Measurements from ENCODE around the gene B4GALT5.

B4GALT5 gene

DNA sequence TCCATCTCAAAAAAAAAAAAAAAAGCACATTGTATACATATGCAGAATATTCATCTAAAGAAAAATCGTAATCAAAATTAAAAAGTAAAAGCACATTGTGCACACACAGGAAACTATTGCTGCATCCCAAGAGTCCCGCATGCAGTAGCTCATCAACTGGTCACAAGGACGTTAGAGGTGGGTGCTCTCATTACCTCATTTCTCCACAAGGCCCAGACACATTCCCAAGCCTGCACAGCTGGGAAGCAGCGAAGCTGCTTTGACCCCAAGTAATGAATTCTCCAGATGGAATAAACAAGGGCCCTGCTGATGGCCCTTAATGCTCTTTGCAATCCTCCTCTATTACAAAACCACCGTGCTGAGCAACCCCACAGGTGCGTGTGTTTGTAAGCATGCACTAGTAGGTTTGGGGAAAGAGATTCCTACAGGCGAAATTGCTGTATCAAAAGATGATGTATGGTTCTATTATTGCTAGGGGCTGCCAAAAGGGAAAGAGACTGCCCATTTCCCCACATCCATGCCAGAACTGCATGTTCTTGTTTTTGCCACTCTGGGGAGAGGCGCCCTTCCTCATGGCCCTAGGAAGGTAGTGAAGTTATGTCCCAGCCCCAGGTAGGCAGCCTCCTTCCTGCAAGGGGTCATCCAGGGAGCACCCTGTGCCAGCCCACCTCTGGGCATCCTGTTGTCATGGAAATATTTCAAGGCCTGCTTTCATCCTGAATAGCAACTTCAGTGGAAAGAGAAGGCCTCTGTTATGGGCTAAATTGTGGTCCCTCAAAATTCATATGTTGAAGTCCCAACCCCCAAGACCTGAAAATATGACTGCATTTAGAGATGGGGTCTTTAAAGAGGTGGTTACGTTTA lies 111.1 kb downstream of the B4GALT5 start:
- DNase-seq (ENCODE audit: low spot score) = no peak
- TF ChIP-seq, protein P1, sequence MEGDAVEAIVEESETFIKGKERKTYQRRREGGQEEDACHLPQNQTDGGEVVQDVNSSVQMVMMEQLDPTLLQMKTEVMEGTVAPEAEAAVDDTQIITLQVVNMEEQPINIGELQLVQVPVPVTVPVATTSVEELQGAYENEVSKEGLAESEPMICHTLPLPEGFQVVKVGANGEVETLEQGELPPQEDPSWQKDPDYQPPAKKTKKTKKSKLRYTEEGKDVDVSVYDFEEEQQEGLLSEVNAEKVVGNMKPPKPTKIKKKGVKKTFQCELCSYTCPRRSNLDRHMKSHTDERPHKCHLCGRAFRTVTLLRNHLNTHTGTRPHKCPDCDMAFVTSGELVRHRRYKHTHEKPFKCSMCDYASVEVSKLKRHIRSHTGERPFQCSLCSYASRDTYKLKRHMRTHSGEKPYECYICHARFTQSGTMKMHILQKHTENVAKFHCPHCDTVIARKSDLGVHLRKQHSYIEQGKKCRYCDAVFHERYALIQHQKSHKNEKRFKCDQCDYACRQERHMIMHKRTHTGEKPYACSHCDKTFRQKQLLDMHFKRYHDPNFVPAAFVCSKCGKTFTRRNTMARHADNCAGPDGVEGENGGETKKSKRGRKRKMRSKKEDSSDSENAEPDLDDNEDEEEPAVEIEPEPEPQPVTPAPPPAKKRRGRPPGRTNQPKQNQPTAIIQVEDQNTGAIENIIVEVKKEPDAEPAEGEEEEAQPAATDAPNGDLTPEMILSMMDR (IDR thresholded peaks at IDR 0.05; ENCODE audit: extremely low read depth, missing control alignments) = no peak

DNA sequence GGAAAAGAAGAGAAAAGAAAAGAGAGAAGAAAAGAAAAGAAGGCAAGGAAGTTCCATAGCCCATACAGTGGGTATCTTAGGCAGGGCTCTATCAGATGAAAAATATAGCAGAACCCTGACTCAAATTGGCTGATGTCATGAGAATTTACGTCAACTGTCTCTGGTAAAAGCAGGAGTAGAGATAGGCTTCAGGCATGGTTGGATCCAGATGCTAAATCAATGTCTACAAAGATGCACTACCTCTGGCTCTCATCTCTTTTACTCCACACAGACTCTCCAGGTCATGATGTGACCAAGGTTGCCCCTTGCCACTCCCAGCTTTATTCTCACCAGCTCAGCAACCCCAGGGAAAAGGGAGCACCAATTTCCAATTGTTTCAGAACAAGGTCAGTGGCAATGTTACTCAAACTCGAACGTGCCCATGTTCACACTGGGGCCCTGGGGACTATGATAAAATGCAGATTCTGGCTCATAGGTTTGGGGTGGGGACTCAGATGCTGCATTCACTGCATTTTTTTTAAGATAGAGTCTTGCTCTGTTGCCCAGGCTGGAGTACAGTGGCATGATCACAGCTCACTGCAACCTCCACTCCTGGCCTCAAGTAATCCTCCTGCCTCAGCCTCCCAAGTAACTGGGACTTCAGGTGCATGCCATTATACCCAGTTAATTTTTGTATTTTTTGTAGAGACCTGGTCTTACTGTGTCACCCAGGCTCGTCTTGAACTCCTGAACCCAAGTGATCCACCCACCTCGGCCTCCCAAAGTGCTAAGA lies 112.3 kb downstream of the B4GALT5 start:
- DNase-seq (ENCODE audit: low spot score) = no peak
- TF ChIP-seq, protein P1 (IDR thresholded peaks at IDR 0.05; ENCODE audit: extremely low read depth, missing control alignments) = no peak

DNA sequence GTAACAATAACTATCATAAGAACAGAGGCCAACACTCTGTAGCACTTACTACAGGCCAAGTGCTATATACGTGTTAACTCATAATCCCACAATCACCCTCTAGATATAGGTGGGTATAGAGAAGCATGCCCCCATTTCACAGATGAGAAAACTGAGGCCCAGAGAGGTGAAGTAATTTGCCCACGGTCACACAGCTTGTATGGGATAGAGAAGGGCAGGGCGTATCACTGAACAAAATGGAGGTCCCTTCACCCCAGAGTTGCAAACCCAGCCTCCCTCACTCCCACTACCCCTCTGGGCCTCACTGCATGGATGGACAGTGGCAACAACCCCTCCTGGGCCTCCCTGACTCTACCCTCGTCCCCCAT lies 113.9 kb downstream of the B4GALT5 start:
- TF ChIP-seq, protein P1 (IDR thresholded peaks at IDR 0.05; ENCODE audit: extremely low read depth, missing control alignments) = no peak

DNA sequence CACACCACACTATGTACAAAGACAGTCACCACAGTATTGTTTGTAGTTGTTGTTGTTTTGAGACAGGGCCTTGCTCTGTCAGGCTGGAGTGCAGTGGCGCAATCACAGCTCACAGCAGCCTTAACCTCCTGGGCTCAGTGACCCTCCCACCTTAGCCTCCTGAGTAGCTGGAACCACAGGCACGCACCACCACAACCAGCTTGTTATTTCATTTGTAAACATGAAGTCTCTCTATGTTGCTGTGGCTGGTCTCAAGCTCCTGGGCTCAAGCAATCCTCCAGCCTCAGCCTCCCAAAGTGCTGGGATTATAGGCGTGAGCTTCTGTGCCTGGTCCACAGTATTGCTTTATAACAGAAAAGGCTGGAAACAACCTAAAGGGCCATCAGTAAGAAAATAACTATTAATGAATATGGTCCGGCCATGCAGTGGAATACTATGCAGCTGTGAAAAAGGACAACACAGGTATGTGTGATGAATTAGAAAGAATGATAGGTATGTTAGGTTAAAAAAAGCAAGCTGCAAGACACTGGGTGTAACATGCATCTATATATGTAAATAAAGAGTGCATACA lies 115.8 kb downstream of the B4GALT5 start:
- no peak for DNase-seq (ENCODE audit: low spot score)
- TF ChIP-seq, protein P1 (IDR thresholded peaks at IDR 0.05; ENCODE audit: extremely low read depth, missing control alignments) = no peak

More for the DNA sequence above, 113.9 kb downstream of the B4GALT5 start:
- no peak for DNase-seq (ENCODE audit: low spot score)

DNA sequence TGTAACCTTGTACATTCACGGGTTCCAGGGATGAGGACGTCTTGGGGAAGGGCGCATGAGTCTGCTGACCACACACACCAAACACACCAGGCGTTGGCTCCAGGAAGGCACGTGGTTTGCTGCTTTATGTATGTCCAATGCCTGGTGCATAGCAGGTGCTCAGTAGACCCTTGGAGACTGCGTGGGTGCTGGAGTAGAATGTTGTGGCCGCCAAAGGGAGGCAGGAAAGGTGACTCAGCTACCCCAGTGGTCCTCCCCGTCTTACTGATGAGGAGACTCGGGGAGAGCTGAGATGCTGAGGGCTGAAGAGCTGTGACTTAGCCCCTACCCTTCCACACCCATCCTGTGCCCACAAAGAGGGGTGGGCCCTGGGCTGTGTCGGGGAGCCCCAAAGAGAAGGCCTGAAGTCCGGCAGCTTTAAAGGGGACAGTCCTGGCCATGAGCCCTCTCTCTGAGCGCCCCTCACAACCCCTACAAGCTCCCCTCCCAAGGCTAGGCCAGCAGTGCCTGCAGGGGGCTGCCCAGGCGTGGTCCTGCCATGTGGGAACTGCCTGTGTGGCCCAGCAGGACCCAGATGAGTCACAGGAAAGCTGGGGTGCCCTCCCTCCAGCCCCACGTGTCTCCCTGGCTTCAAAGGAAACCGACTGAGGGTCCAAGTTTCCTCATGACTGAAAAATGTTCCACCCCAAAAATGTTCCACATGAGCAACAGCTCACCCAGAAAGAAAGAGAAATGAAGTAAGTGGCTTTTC lies 117.7 kb downstream of the B4GALT5 start:
- no peak for DNase-seq (ENCODE audit: low spot score)
- TF ChIP-seq, protein P1 (IDR thresholded peaks at IDR 0.05; ENCODE audit: extremely low read depth, missing control alignments) = no peak

DNA sequence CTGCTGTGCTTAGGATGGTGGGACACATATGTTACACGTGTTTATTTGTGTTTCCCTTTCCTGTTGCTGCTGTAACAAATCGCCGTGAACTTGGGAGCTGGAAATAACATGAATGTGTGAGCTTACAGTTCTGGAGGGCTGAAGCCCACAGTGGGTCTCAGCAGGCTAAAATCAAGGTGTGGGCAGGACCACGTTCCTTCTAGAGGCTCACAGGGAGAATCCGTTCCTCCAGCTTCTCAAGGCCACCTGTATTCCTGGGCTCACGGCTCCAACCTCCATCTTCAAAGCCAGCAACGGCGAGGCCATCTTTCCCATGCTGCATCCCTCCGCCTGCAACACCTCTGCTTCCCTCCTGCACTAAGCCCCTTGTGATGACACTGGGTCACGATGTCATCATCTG lies 118.3 kb downstream of the B4GALT5 start:
- DNase-seq (ENCODE audit: low spot score) = no peak

More for the DNA sequence above, 118.3 kb downstream of the B4GALT5 start:
- TF ChIP-seq, protein P1 (IDR thresholded peaks at IDR 0.05; ENCODE audit: extremely low read depth, missing control alignments) = no peak
